Endometrial microvascular endothelial cells (primary cell): ENCODE results near the gene IFT122. TPM values are rescaled to one million over a fixed set of nuclear protein-coding genes. Genes with fewer than 3 reads are reported as not detected.
"Not testable (repeated sequence)": the region's sequence is repeated elsewhere in the genome, so short reads cannot be mapped to it uniquely, and the experiment has no call there.

Source experiments
- in situ Hi-C: cut with HindIII; loops from 2 replicates; pipeline ENCODE4 v1.10.0; 2017; ENCODE audit warnings: low sequenced_read_pairs, low pct_unique_long_range_greater_than_20kb; ENCODE audit errors: inconsistent ontology term
- total RNA-seq: library from RNA; depleted of rRNA; stranded (reverse); fragments of >200 nt; gene quantifications from one replicate; pipeline ENCODE4 v1.2.3, GENCODE V29; 2015; ENCODE audit errors: inconsistent ontology term

Gene IFT122
- total RNA-seq, 1 donor from 2014 or later, result 20.3 TPM

GRCh38 chr3:129487183-129487867, 47.3 kb downstream of the IFT122 start:
- in situ Hi-C loops, result no loop called here

- in situ Hi-C loops, result not testable (repeated sequence)
These were observed 47.9 kb downstream of the IFT122 start for GRCh38 chr3:129487868-129488335.

- in situ Hi-C loops, result not testable (repeated sequence)
These were observed 49.2 kb downstream of the IFT122 start for GRCh38 chr3:129489258-129489657.

GRCh38 chr3:129490273-129490675, 50.2 kb downstream of the IFT122 start:
- in situ Hi-C loops, result no loop called here

- in situ Hi-C loops, result not testable (repeated sequence)
These were observed 51.1 kb downstream of the IFT122 start for GRCh38 chr3:129491077-129491476.

- in situ Hi-C loops, result no loop called here
These were observed 51.8 kb downstream of the IFT122 start for GRCh38 chr3:129491794-129492193.

GRCh38 chr3:129492691-129493090, 52.7 kb downstream of the IFT122 start:
- in situ Hi-C loops, result no loop called here

GRCh38 chr3:129493206-129493605, 53.2 kb downstream of the IFT122 start:
- in situ Hi-C loops, result no loop called here

- in situ Hi-C loops, result not testable (repeated sequence)
These were observed 54.5 kb downstream of the IFT122 start for GRCh38 chr3:129494499-129494898.

- in situ Hi-C loops, result not testable (repeated sequence)
These were observed 55.1 kb downstream of the IFT122 start for GRCh38 chr3:129495006-129495639.

GRCh38 chr3:129497876-129498275, 57.9 kb downstream of the IFT122 start:
- in situ Hi-C loops, result not testable (repeated sequence)

- in situ Hi-C loops, result not testable (repeated sequence)
These were observed 58.8 kb downstream of the IFT122 start for GRCh38 chr3:129498603-129499488.

- in situ Hi-C loops, result not testable (repeated sequence)
These were observed 59.7 kb downstream of the IFT122 start for GRCh38 chr3:129499604-129500333.

- in situ Hi-C loops, result no loop called here
These were observed 60.3 kb downstream of the IFT122 start for GRCh38 chr3:129500334-129500658.

- in situ Hi-C loops, result no loop called here
These were observed 61.6 kb downstream of the IFT122 start for GRCh38 chr3:129501630-129502029.

- in situ Hi-C loops, result no loop called here
These were observed 62.8 kb downstream of the IFT122 start for GRCh38 chr3:129502641-129503408.

- in situ Hi-C loops, result no loop called here
These were observed 63.7 kb downstream of the IFT122 start for GRCh38 chr3:129503471-129504291.
